GM18951 (cell line): Measurements from ENCODE around the gene RALB.
"Not testable (repeated sequence)": the region's sequence is repeated elsewhere in the genome, so short reads cannot be mapped to it uniquely, and the experiment has no call there.

Experiments used
- POLR2A ChIP-seq: IDR thresholded peaks from 4 replicates; pipeline ENCODE4 v1.6.1; 2011; ENCODE audit warnings: mild to moderate bottlenecking; ENCODE audit not compliant: insufficient read length, insufficient read depth; ENCODE audit errors: extremely low read depth
- in situ Hi-C: fragments of 300-500 bp; cut with MboI; formaldehyde crosslinking; loops from one replicate; pipeline ENCODE4 v1.12.0; 2022; ENCODE audit warnings: low sequenced_read_pairs, mixed read lengths, inconsistent platforms; ENCODE audit not compliant: unreplicated experiment

Gene RALB

GRCh38 chr2:120305937-120306490 lies 53.4 kb downstream of the RALB start:
- no peak for TF ChIP-seq POLR2A
- in situ Hi-C loops = no loop called here

DNA sequence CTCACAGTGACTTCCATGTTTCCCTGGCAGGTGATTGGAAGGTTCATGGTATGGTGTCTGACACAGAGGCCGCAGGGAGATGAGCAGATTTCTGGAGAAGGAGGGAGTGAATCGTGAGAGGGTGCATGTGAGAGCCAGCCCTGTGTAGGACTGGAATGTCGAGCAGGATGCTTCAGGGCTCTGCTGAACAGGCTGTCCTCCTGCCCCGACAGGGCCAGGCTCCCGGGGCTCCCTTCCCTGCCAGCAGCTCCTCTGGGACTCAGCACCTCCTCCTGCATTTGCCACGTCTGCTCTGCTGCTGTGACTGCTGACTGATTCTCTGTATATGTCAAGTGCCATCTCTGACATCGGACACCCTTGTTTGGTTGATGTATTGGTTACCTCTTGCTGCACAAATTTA lies 54.8 kb downstream of the RALB start:
- in situ Hi-C loops = no loop called here
- TF ChIP-seq POLR2A = no peak

DNA sequence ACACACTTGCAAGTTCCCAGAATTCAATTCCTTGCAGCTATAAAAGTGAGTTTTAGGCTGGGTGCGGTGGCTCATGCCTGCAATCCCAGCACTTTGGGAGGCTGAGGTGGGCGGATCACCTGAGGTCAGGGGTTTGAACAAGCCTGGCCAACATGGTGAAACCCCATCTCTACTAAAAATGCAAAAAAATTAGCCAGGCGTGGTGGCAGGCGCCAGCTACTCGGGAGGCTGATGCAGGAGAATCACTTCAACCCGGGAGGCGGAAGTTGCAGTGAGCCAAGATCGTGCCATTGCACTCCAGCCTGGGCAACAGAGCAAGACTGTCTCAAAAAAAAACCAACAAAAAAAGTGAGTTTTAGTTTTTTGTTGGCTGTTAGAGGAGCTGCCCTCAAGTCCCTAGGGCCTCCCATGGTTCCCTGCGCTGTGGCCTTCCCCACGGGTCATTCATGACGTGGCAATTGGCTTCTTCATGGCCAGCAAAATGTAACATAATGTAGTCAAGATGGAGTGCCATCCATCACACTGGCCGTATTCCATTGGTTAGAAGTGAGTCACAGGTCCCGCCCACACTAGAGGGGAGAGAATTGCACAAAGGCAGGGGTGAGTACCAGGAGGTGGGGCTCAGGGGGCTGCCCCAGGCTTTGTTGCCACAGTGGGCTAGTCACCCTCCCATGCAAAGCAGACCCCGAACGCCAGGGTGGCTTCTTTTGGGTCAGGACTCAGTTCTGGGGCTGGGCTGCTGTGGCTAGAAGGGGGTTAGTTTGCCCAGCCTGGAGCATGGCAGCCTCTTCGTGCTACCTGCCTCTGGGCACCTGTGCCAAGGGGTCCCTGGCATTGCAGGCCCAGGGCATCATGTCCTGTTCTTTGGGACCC lies 55.6 kb downstream of the RALB start:
- in situ Hi-C loops = no loop called here
- no peak for TF ChIP-seq POLR2A

GRCh38 chr2:120310136-120310535 lies 57.5 kb downstream of the RALB start:
- TF ChIP-seq POLR2A = no peak
- in situ Hi-C loops = no loop called here

DNA sequence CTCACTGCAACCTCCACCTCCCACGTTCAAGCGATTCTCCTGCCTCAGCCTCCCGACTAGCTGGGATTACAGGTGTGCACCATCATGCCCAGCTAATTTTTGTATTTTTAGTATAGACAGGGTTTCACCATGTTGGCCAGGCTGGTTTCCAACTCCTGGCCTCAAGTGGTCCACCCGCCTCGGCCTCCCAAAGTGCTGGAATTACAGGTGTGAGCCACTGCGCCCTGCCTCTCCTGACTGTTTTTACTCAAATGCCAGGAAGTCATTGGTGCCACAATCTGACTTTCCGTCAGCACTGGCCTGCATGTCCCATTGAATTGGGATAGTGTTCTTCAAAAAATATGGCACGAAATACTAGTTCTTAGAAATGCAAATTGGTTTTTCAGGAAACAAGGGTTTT lies 58.2 kb downstream of the RALB start:
- in situ Hi-C loops = not testable (repeated sequence)

- TF ChIP-seq POLR2A = no peak
- in situ Hi-C loops = no loop called here
Measured at GRCh38 chr2:120312076-120312475, 59.4 kb downstream of the RALB start.

- TF ChIP-seq POLR2A = no peak
- in situ Hi-C loops = no loop called here
Measured at GRCh38 chr2:120312860-120313694, 60.4 kb downstream of the RALB start.

GRCh38 chr2:120313695-120314615 lies 61.3 kb downstream of the RALB start:
- in situ Hi-C loops = no loop called here
- TF ChIP-seq POLR2A = no peak

- in situ Hi-C loops = no loop called here
- no peak for TF ChIP-seq POLR2A
Measured at GRCh38 chr2:120314690-120315366, 62.2 kb downstream of the RALB start.

DNA sequence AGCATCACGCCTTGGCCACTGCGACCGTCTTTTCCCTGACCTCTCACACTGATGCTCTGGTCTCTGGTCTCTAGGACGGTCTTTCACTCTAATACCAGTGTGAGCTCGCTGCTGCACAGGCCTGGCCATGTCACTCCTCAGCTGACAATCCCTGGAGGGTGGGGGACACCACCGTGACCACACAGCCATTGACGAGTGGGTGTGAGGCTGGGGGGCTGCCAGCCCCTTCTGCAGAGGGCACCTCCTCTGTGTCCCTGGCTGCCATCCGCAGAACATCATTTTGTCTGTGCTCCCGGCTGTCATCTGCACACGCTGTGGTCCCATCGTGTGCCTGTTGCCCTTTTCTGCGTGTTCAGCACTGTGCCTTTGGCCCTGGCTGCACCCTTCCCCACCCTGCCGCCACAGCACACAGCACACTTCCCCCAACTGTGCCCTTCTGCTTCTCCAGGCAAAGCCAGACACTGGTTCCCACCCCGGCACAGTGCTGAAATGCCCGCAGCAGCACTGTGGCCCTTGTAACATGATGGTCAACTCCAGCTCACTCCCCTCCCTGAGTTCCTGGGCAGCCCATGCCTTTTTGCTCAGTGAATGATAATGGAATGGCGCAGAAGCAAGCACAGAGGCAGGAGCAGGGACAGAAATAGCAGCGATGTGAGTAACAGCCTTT lies 62.8 kb downstream of the RALB start:
- TF ChIP-seq POLR2A = no peak
- in situ Hi-C loops = no loop called here

GRCh38 chr2:120316071-120316470 lies 63.4 kb downstream of the RALB start:
- in situ Hi-C loops = no loop called here
- TF ChIP-seq POLR2A = no peak
